ENCODE measurements around the gene DUSP16. TPM values are rescaled to one million over a fixed set of nuclear protein-coding genes. Genes with fewer than 3 reads are reported as not detected.

Gene DUSP16
- total and polyA plus RNA-seq, 2 of the 8 experiments (the other 6 are each of a cell fraction or from before 2014, with no cell fraction given), result 31.6 to 55.9 TPM

DNA sequence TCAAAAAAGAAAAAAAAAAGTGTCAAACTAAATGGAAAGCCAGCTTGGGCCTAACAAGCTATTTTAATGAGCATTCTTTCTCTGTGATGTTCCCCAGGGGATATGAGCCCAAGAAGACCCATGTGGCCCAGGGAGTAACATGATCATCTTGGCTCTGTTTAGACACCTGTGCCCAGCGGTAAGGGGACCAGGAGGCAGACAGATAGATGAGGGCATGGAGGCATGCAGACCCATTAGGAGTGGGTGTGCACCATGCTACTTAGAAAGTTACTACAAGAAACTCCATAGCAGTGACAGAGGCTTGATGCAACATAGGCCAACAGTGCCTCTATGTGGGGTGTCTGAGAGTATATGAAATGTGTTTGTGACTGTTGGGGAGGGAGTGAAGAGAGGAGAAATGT lies 45.9 kb upstream of the DUSP16 start (continued):
- TF ChIP-seq CHD7 (IDR thresholded peaks at IDR 0.05; ENCODE audit: insufficient replicate concordance, low read length), result no peak
- TF ChIP-seq RAD21 (IDR thresholded peaks at IDR 0.05 in 1 of 2, conservative IDR thresholded peaks at IDR 0.05 in 1 of 2; ENCODE audit: low read depth in 2 of 2, low read length in 2 of 2), result peak; percentile 38 to 41
